Measurements from ENCODE around the gene ART3. TPM values are rescaled to one million over a fixed set of nuclear protein-coding genes. Genes with fewer than 3 reads are reported as not detected.

Gene ART3
- total and polyA plus RNA-seq, 3 experiments from 2014 or later, result not detected

DNA sequence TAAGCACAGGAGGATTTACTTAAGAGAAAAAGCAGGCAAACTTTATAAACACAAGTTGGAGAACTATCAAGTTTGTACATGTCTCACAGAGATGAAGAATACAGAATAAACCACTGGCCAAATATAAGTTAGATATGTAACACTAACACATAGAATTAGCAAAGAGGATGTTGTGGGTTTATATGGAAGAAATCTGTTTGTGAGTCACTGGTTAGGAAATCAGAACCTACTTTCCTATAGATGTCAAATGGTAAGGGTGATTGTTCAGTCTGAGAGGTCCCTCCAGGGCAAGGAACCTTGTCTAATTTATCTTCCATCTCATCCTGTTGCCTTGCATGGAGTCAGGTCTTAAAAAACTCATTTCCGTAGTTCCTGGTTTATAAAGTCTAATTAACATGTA is 14.8 kb upstream of the ART3 start:
- Histone ChIP-seq H3K27ac (ENCODE audit: low read depth, low read length) (no peak overlapping the region), H3K4me3 (ENCODE audit: low read length) (no peak overlapping the region), H3K4me1 (ENCODE audit: insufficient read depth, low read length) (no peaks in the 10 kb centered on the region), H3K36me3 (ENCODE audit: insufficient read depth, low read length) (no peaks in the 10 kb centered on the region), H3K27me3 (ENCODE audit: insufficient read depth, low read length, poor library complexity, severe bottlenecking) (no peaks in the 10 kb centered on the region), H3K9me3 (ENCODE audit: low read length) (no peaks in the 10 kb centered on the region)
- Mint-ChIP-seq H3K27me3 (peaks cover 4 to 10% of the 10 kb centered on the region in 2 donors), H3K27ac (no peak overlapping the region), H3K9me3 (no peaks in the 10 kb centered on the region), H3K4me1 (no peaks in the 10 kb centered on the region), H3K4me3 (no peak overlapping the region), H3K36me3 (no peaks in the 10 kb centered on the region)
- POLR2A ChIA-PET, result no interaction called here
- no peak for DNase-seq
- CTCF ChIA-PET, result no interaction called here

DNA sequence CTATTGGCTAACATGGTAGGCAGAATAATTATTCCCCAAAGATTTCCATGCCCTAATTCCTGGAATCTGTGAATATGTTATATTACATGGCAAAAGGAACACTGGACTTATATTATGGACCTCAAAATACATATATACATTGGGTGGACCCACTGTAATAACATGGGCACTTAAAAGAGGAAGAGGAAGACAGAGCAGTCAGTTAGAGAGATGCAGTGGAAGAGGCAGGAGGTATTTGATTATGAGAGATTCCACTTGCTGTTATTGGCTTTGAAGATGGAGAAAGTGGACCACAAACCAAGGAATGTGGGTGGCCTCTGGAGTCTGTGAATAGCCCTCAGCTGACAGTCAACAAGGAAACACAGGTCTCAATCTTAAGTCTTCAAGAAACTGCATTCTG is 14.0 kb upstream of the ART3 start:
- Mint-ChIP-seq H3K27me3 (peaks cover under 1 to 4% of the 10 kb centered on the region in 2 donors), H3K27ac (no peak overlapping the region), H3K9me3 (no peaks in the 10 kb centered on the region), H3K4me3 (no peak overlapping the region), H3K36me3 (no peaks in the 10 kb centered on the region), H3K4me1 (no peaks in the 10 kb centered on the region)
- no peaks in the 10 kb centered on the region for H3K36me3 ChIP-seq (ENCODE audit: insufficient read depth, low read length)
- H3K9me3 ChIP-seq (ENCODE audit: low read length), result no peaks in the 10 kb centered on the region
- no peak overlapping the region for H3K27ac ChIP-seq (ENCODE audit: low read depth, low read length)
- POLR2A ChIA-PET, result no interaction called here
- H3K4me1 ChIP-seq (ENCODE audit: insufficient read depth, low read length), result no peaks in the 10 kb centered on the region
- CTCF ChIA-PET, result interaction anchor here (1.9 kb wide), 1 partner anchor 7 kb away, joined by 5 read pairs; no protein-coding TSS in a partner anchor
- H3K4me3 ChIP-seq (ENCODE audit: low read length), result no peak overlapping the region
- no peak for DNase-seq
- no peaks in the 10 kb centered on the region for H3K27me3 ChIP-seq (ENCODE audit: insufficient read depth, low read length, poor library complexity, severe bottlenecking)

DNA sequence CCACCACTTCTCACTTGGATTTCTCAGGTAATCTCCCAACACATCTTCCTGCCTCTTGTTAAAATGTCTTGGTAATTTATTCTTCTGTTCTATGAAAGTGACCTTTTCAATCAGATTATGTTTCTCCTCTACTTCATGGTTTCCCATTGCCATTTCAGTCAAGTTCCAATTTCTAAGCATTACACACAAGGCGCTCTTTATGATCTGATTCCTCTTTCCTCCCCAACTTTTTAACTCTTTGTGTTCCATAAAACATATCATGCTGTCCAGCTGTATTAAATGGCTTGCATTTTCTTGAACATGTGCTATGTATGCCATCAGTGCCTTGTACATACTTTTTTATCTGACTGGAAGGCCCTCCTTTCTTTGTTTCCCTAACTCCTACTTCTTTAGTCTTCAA is 13.1 kb upstream of the ART3 start:
- ChIA-PET POLR2A (no interaction called here), CTCF (interaction anchor here (1.9 kb wide), 1 partner anchor 8 kb away, joined by 5 read pairs; no protein-coding TSS in a partner anchor)
- no peak overlapping the region for H3K27ac ChIP-seq (ENCODE audit: low read depth, low read length)
- H3K36me3 ChIP-seq (ENCODE audit: insufficient read depth, low read length), result no peaks in the 10 kb centered on the region
- H3K4me3 Mint-ChIP-seq, result no peak overlapping the region
- H3K9me3 ChIP-seq (ENCODE audit: low read length), result no peaks in the 10 kb centered on the region
- no peak for DNase-seq
- H3K4me1 ChIP-seq (ENCODE audit: insufficient read depth, low read length), result no peaks in the 10 kb centered on the region
- H3K36me3 Mint-ChIP-seq, result no peaks in the 10 kb centered on the region
- H3K4me1 Mint-ChIP-seq, result no peaks in the 10 kb centered on the region
- H3K27me3 Mint-ChIP-seq, result no peaks in the 10 kb centered on the region
- H3K27me3 ChIP-seq (ENCODE audit: insufficient read depth, low read length, poor library complexity, severe bottlenecking), result no peaks in the 10 kb centered on the region
- H3K4me3 ChIP-seq (ENCODE audit: low read length), result no peak overlapping the region
- H3K27ac Mint-ChIP-seq, result no peak overlapping the region
- H3K9me3 Mint-ChIP-seq, result no peaks in the 10 kb centered on the region

DNA sequence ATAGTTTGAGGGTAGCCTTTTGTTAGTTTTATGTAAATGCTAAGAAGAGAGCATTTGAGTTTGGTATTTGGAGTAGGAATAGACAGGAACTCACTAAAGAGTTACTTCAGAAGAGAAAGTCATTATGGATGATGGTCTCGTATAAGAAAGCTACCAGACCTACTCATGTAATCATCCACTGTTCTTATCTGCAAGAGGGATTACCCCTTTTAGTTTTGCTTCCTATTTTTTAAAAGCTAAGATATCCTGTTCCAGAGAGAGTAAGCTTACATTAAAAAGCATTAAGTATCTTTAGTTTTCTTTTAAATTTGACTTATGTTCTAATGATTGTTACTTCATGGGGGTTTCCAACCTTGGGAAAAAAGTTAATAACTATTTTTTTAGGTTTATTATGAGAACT is 12.5 kb upstream of the ART3 start:
- Histone ChIP-seq H3K27me3 (ENCODE audit: insufficient read depth, low read length, poor library complexity, severe bottlenecking) (no peaks in the 10 kb centered on the region), H3K27ac (ENCODE audit: low read depth, low read length) (no peak overlapping the region), H3K4me1 (ENCODE audit: insufficient read depth, low read length) (no peaks in the 10 kb centered on the region), H3K4me3 (ENCODE audit: low read length) (no peak overlapping the region), H3K36me3 (ENCODE audit: insufficient read depth, low read length) (no peaks in the 10 kb centered on the region), H3K9me3 (ENCODE audit: low read length) (no peaks in the 10 kb centered on the region)
- H3K4me3 Mint-ChIP-seq, result no peak overlapping the region
- no peaks in the 10 kb centered on the region for H3K36me3 Mint-ChIP-seq
- H3K9me3 Mint-ChIP-seq, result no peaks in the 10 kb centered on the region
- no peak overlapping the region for H3K27ac Mint-ChIP-seq
- H3K27me3 Mint-ChIP-seq, result no peaks in the 10 kb centered on the region
- CTCF ChIA-PET, result interaction anchor here (1.4 to 1.9 kb wide), 2 partner anchors 9 to 166 kb away, joined by 5 read pairs; no protein-coding TSS in a partner anchor
- POLR2A ChIA-PET, result no interaction called here
- DNase-seq, result no peak
- no peaks in the 10 kb centered on the region for H3K4me1 Mint-ChIP-seq

DNA sequence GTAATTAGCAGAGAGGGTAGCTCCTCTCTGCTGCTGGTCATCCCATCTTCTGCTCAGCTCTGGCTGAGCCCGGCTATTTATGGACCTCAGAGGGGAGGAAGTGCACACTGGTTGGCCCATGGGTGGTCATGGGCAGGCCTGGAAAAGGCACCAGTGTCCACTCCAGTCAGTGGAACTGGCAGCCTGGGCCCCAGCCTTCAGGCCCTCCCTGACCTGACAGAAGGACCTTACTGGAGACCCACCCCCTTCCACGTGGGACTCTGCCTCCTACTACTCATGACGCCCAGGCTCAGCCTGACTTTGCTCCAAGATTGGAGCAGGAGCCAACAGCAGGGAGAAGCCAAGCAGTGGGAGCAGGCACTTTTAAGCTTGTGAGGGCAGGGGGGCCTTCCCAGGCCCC is 8.0 kb upstream of the ART3 start:
- Histone ChIP-seq H3K4me1 (ENCODE audit: insufficient read depth, low read length) (no peaks in the 10 kb centered on the region), H3K36me3 (ENCODE audit: insufficient read depth, low read length) (no peaks in the 10 kb centered on the region), H3K27me3 (ENCODE audit: insufficient read depth, low read length, poor library complexity, severe bottlenecking) (no peaks in the 10 kb centered on the region), H3K27ac (ENCODE audit: low read depth, low read length) (no peak overlapping the region), H3K4me3 (ENCODE audit: low read length) (no peak overlapping the region), H3K9me3 (ENCODE audit: low read length) (no peaks in the 10 kb centered on the region)
- no peak overlapping the region for H3K27ac Mint-ChIP-seq
- H3K9me3 Mint-ChIP-seq, result no peaks in the 10 kb centered on the region
- H3K4me1 Mint-ChIP-seq, result no peaks in the 10 kb centered on the region
- DNase-seq, result no peak
- no peaks in the 10 kb centered on the region for H3K36me3 Mint-ChIP-seq
- H3K27me3 Mint-ChIP-seq, result no peaks in the 10 kb centered on the region
- no peak overlapping the region for H3K4me3 Mint-ChIP-seq
- ChIA-PET CTCF (interaction anchor here (1.0 to 1.7 kb wide), 4 partner anchors 70 to 171 kb away, joined by 3 to 6 read pairs (median 3); no protein-coding TSS in a partner anchor), POLR2A (interaction anchor here (0.6 kb wide), 1 partner anchor 10 kb away, joined by 7 read pairs; no protein-coding TSS in a partner anchor)

DNA sequence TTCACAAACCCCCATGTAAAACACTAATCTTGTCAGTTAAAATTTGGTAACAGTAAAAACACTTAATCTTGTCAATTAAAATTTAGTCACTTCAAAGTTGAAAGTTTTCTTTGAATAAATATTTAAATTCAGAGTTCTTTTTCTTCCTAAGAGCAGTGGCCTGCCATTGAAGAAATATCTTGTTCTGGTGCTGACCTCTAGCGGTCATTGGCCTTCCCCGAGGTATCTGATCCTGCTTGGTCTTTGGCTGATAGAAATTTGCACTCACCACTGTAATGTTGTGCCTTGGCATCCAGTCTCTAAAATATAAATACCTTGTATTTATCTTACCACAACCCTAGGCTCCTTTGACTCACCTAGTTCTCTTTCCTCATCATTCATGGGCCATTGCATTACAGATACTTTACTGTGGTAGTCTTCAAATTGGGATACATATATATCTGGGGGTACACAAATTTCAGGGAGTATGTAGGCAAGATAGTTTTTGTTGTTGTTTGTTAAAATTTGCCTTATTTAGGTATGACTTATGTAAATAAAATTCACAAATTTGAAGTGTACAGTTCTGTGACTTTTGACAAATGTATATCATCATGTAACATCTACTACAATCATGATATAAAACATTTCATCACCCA is 6.7 kb upstream of the ART3 start:
- POLR2A ChIA-PET, result no interaction called here
- DNase-seq, result peak; percentile 43 to 70 (median 48)
- no peak overlapping the region for H3K4me3 ChIP-seq (ENCODE audit: low read length)
- no peaks in the 10 kb centered on the region for H3K9me3 Mint-ChIP-seq
- no peaks in the 10 kb centered on the region for H3K27me3 ChIP-seq (ENCODE audit: insufficient read depth, low read length, poor library complexity, severe bottlenecking)
- no peaks in the 10 kb centered on the region for H3K4me1 ChIP-seq (ENCODE audit: insufficient read depth, low read length)
- no peaks in the 10 kb centered on the region for H3K36me3 ChIP-seq (ENCODE audit: insufficient read depth, low read length)
- H3K27me3 Mint-ChIP-seq, result no peaks in the 10 kb centered on the region
- CTCF ChIA-PET, result interaction anchor here (0.7 to 1.2 kb wide), 5 partner anchors 14 to 172 kb away, joined by 3 to 5 read pairs (median 3); no protein-coding TSS in a partner anchor
- no peaks in the 10 kb centered on the region for H3K4me1 Mint-ChIP-seq
- no peak overlapping the region for H3K4me3 Mint-ChIP-seq
- no peaks in the 10 kb centered on the region for H3K36me3 Mint-ChIP-seq
- H3K9me3 ChIP-seq (ENCODE audit: low read length), result no peaks in the 10 kb centered on the region
- no peak overlapping the region for H3K27ac Mint-ChIP-seq
- no peak overlapping the region for H3K27ac ChIP-seq (ENCODE audit: low read depth, low read length)

DNA sequence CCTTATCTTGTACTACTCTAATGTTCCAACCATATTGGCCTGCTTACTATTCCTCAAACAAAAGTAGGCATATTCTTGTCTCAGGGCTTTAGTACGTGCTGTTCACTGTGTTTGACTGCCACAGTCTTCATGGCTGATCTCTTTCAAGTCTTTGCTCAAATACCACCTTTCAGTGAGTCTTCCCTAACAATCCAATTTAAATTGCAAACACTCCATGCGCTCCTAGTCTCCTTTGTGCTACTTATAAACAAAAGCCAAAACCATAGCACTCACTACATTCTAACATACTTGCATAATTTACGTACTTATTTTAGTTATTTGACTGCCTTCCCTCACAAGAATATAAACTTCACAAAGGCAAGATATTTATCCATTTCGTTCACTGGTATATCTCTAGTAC is 1.7 kb upstream of the ART3 start:
- no peaks in the 10 kb centered on the region for H3K27me3 ChIP-seq (ENCODE audit: insufficient read depth, low read length, poor library complexity, severe bottlenecking)
- Mint-ChIP-seq H3K36me3 (no peaks in the 10 kb centered on the region), H3K4me3 (no peak overlapping the region), H3K4me1 (no peaks in the 10 kb centered on the region), H3K9me3 (no peaks in the 10 kb centered on the region), H3K27me3 (no peaks in the 10 kb centered on the region), H3K27ac (no peak overlapping the region)
- CTCF ChIA-PET, result no interaction called here
- H3K36me3 ChIP-seq (ENCODE audit: insufficient read depth, low read length), result no peaks in the 10 kb centered on the region
- no peak overlapping the region for H3K4me3 ChIP-seq (ENCODE audit: low read length)
- H3K9me3 ChIP-seq (ENCODE audit: low read length), result no peaks in the 10 kb centered on the region
- no peaks in the 10 kb centered on the region for H3K4me1 ChIP-seq (ENCODE audit: insufficient read depth, low read length)
- no peak for DNase-seq
- POLR2A ChIA-PET, result no interaction called here
- H3K27ac ChIP-seq (ENCODE audit: low read depth, low read length), result no peak overlapping the region

DNA sequence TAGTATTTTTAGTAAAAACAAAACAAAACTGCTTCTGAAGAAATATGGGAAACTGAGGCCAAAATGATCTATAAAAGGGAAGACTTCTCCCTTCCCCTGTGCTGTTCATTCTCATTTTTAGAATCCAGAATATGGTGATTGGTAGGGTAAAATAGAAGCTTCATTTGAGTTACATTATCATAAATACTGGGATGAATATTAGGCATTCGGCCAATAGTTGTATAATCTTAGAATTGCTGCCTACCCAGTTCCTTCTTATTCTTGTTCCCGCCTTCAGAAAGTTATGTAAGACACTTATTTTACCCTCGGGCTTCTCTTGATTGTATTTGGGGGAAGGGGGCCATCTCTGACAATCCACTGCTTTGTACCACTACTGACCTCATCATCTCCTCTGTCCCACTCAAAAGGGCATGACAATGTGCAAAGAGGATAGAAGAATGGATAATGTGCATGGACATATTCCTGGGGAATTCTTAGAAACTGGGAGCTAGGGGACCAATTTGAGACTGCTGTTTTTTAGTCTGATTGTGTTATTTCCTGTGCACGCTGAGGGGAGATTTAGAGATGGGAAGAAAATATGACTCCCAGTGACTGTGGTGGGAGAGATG is 588 bp downstream of the ART3 start:
- H3K27ac Mint-ChIP-seq, result no peak overlapping the region
- no peaks in the 10 kb centered on the region for H3K9me3 Mint-ChIP-seq
- Histone ChIP-seq H3K4me1 (ENCODE audit: insufficient read depth, low read length) (no peaks in the 10 kb centered on the region), H3K9me3 (ENCODE audit: low read length) (no peaks in the 10 kb centered on the region), H3K27me3 (ENCODE audit: insufficient read depth, low read length, poor library complexity, severe bottlenecking) (no peaks in the 10 kb centered on the region), H3K4me3 (ENCODE audit: low read length) (no peak overlapping the region), H3K36me3 (ENCODE audit: insufficient read depth, low read length) (no peaks in the 10 kb centered on the region), H3K27ac (ENCODE audit: low read depth, low read length) (no peak overlapping the region)
- H3K4me3 Mint-ChIP-seq, result no peak overlapping the region
- H3K27me3 Mint-ChIP-seq, result peaks cover 2 to 6% of the 10 kb centered on the region in 2 donors
- no peaks in the 10 kb centered on the region for H3K4me1 Mint-ChIP-seq
- ChIA-PET POLR2A (no interaction called here), CTCF (no interaction called here)
- DNase-seq, result no peak
- H3K36me3 Mint-ChIP-seq, result no peaks in the 10 kb centered on the region
